ENCODE measurements around the gene MRPS10.

Gene MRPS10

GRCh38 chr6:42217519-42218367, at the start of gene MRPS10:
Gene MRPS10 (minus strand): TSS chr6:42217861. CDS start chr6:42217849, 12 bp downstream.
- peak; percentile 92 for DNase-seq

GRCh38 chr6:42266538-42266937, 48.9 kb upstream of the MRPS10 start:
- DNase-seq, result no peak

- DNase-seq, result no peak
Measured at GRCh38 chr6:42264852-42265390, 47.3 kb upstream of the MRPS10 start.

GRCh38 chr6:42264162-42264851, 46.6 kb upstream of the MRPS10 start:
- no peak for DNase-seq

DNA sequence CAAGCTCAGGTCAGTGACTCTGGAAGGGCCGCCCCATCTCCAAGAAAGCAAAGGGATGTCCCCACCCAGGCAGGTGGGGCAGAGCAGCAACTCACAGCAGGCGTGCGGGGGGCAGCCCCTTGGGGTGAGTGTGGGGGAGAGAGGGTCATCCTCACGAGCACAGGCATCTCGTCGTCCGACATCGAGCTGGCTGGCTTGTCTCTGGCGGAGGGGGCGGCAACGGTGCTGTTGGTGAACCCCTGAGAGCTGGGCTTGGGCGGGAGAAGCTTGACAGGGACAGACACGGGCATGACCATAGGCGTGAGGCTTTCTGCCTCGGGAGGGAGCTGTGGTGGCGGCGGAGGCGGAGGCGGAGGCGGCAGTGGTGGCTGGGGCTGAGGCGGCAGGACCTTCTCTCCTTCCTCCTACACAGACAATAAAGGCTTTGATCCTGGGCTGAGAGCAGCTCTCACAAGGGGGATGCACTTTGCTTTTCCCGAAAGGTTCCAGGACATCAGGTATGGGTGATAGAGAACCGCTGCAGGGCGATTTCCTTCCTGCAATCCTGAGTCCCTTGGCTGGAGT, 45.6 kb upstream of the MRPS10 start:
- no peak for DNase-seq

GRCh38 chr6:42260972-42261371, 43.3 kb upstream of the MRPS10 start:
- DNase-seq, result no peak

GRCh38 chr6:42260396-42260888, 42.8 kb upstream of the MRPS10 start:
- DNase-seq, result no peak

DNA sequence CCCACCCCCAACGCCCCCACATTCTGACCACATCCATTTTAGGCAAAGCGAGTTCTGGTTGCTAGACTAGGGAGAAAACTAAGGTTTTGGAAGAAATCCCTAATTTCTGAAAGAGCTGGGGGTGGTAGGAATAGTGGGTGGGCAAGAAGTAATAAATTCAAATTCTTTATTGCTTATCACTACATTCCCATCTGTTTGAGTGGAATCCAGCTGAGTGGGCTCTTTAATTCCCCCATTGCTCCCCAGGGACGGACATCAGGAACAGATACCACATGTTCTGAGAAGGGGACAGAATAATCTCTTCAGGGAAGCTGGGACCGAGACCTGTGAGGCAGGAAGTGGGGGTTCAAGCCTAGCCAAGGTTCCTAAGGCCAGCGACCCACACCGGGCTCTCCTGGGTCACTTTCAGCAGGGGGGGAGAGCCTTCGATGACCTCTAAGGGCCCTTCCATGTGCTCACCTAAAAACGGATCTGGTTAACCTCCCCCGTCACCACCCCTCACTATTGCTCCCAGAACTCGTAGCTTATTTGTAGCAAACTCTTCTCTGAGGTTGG, 42.3 kb upstream of the MRPS10 start:
- no peak for DNase-seq

DNA sequence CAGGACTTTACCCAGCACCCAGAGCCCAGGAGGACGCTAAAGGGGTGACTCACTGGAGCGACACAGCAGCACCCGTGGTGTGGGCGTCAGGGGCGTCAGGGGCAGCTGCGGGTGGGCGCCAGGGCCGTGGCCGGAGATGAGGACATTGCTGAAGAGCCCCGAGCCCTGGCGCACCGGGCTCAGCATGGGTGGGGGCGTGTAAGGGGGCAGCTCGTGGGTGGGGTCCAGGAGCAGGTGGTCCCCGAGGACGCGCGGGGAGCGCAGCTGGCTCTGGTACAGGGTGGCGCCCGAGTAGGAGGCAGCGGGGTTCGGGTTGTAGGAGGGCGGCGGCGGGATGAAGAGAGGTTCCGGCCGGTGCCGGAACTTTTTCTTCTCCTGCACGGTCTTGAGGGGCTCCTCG, 41.6 kb upstream of the MRPS10 start:
- DNase-seq, result no peak

- DNase-seq, result no peak
Measured at GRCh38 chr6:42257614-42258013, 40.0 kb upstream of the MRPS10 start.

DNA sequence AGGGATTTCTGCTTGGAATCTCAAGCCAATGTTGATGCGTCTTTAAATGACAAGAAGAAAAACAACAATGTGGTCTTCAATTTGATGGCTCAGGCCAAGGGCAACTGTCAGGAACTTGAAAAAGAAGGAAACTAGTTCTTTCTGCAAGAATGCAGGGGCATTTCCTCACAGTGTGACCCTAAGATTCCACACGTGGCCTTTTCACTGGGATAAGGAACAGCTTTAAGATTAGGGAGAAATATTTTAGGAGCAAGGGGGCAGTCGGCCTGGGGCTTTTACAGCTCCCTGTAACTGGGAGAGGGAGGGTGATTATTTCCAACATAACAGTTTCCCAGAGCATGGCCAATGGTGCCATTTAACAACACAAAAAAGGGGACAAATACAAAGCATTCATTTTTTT, 39.4 kb upstream of the MRPS10 start:
- no peak for DNase-seq

- no peak for DNase-seq
Measured at GRCh38 chr6:42255050-42255449, 37.4 kb upstream of the MRPS10 start.

GRCh38 chr6:42254505-42254904, 36.8 kb upstream of the MRPS10 start:
- no peak for DNase-seq

DNA sequence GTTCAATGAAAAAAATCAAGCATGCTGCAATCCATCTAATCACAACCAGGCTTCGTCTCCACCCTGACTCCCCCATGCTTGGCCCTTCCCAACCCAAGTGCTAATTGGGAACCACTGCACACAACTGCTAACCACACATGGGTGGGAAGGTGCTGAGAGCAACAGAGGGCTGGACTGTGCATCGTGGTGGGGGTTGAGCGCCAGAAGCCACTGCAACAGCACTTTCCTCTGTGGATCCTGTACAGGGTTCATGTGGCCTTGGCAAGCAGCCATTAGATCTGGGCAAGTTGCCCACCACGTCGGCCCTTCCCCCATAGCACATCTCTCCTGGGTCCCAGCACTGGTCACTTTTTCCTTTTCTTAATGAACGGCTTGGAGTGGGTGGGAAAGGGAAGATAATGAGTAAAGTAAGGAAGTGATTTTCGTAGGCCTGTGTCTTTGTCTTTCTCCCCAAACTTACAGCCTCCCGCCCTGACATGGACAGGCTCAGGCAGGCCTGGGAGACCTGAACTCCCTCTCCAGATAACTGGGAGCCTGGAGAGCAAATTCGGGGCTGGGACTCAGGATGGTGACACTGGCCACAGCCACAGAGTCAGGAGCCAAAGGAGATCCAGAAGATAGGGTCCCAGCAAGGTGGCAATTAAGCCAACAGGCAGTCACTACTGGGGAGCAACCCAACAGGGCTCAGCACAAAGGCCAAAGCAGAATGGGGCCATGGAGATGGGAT, 34.4 kb upstream of the MRPS10 start:
- DNase-seq, result no peak

DNA sequence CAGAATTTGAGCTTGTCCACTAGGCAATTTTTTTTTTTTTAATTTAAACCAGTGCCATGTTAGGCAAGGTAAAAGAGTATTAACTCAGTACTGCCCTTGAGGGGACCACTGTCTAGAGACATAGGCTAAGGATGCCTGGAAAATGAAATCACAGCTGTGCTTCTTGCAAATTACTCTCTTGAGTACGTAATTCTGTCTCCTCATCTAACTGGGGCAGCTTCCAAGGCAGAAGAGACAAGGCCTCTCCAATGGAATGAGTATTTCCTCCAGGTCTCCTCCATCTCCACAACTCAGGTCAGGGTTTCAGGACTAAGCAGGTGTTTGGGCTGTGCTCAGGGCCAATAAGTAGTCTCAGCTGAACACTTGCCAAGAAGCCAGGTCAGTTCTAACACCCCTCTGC, 33.8 kb upstream of the MRPS10 start:
- DNase-seq, result no peak

- no peak for DNase-seq
Measured at GRCh38 chr6:42250274-42250931, 32.7 kb upstream of the MRPS10 start.

DNA sequence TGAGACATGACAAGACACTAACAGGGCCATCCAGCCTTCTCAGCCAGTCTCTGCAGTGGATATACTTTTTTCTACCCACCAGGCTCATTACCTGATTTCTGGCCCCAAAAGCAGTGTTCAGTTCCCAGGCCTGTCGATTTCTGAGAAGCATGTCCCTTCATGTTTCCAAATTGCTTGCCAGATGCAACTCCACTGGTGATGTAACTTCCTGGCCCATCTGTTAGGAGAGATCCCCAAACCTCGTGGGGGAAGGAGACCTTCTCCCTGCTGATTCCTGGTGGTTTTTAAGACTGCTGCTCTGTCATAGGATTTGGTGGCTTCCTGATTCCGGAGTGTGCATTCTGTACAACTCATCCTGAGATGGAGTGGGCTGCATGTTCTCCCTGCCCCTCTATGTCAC, 31.6 kb upstream of the MRPS10 start:
- DNase-seq, result no peak

GRCh38 chr6:42243046-42243445, 25.4 kb upstream of the MRPS10 start:
- DNase-seq, result no peak

GRCh38 chr6:42241915-42242314, 24.3 kb upstream of the MRPS10 start:
- DNase-seq, result no peak

DNA sequence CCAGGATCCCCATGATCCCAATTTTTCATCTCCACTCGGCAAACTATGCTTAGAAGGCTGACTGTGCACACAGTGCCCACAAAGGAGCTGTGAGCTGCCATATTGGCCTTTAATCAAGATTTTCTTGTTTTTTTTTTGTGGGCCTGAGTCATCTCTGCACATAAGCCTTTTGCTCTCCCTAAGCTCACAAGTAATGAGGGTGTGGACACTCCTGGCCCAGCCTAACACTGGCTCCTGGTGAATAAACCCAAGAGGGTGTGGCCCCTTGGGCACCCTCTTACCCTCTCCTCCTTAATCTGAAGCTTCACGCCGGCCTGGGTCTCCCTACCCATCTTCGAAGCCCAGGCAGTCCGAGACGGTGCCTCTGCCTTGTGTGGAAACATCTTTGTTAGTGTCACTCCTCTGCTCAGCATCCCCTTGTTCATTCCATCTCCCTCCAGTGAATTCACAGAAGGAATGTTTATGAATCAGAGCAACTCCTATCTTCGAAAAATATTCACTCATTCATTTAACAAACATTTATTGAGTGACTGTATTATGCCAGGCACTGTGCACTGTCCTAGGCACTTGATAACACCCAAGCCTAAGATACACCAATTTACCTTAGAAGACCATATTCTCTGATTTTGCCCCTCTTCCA, 22.2 kb upstream of the MRPS10 start:
- peak; percentile 35 for DNase-seq

GRCh38 chr6:42239333-42239732, 21.7 kb upstream of the MRPS10 start:
- no peak for DNase-seq
